Cardiac muscle cell (in vitro differentiated cells and primary cell): ENCODE results near the gene SLC6A4. TPM values are rescaled to one million over a fixed set of nuclear protein-coding genes. Genes with fewer than 3 reads are reported as not detected.
"Not testable (repeated sequence)": the region's sequence is repeated elsewhere in the genome, so short reads cannot be mapped to it uniquely, and the experiment has no call there.

Experiments
- DNase-seq, 2 donors: peaks; one replicate each; pipeline versions ENCODE4 v3.0.0 to v3.0.0-alpha.2; 2010 to 2017; ENCODE audit warnings: low read depth in 1 of 2, low spot score in 1 of 2
- H3K27ac ChIP-seq: fragments of 200-600 bp; sonication (generic); 2 replicates; pipeline ENCODE4 v1.5.1; 2016
- H3K27me3 ChIP-seq: fragments of 200-600 bp; sonication (generic); 2 replicates; pipeline ENCODE4 v1.6.0; 2016; ENCODE audit warnings: control low read depth
- H3K36me3 ChIP-seq: fragments of 200-600 bp; sonication (generic); 2 replicates; pipeline ENCODE4 v1.5.1; 2016; ENCODE audit warnings: control low read depth
- H3K4me1 ChIP-seq: fragments of 200-600 bp; sonication (generic); 2 replicates; pipeline ENCODE4 v1.8.1; 2017; ENCODE audit warnings: low read depth, mild to moderate bottlenecking, mixed run types
- H3K4me3 ChIP-seq: fragments of 200-600 bp; sonication (generic); 2 replicates; pipeline ENCODE4 v1.5.1; 2016; ENCODE audit warnings: mild to moderate bottlenecking
- H3K9me3 ChIP-seq: fragments of 200-600 bp; sonication (generic); 2 replicates; pipeline ENCODE4 v1.5.1; 2017; ENCODE audit warnings: low read depth, mild to moderate bottlenecking, control low read depth
- polyA plus RNA-seq: library from polyadenylated mRNA; unstranded; fragments of >200 nt; fragmentation: Nextera tagmentation; extraction: Ambion mirVana; gene quantifications from 2 replicates; pipeline ENCODE4 v1.2.1, GENCODE V29; 2016
- total RNA-seq: library from RNA; depleted of rRNA; stranded (reverse); fragments of >200 nt; gene quantifications from 2 replicates; pipeline ENCODE4 v1.2.3, GENCODE V29; 2016
- TF ChIP-seq, protein P1 (sequence below): IDR thresholded peaks from 2 replicates; pipeline ENCODE4 v1.5.1; 2012; ENCODE audit warnings: low read depth, mild to moderate bottlenecking, low read length

The SLC6A4 gene
- total and polyA plus RNA-seq, 2 experiments from 2014 or later, result 0.36 TPM; not detected in 1

DNA sequence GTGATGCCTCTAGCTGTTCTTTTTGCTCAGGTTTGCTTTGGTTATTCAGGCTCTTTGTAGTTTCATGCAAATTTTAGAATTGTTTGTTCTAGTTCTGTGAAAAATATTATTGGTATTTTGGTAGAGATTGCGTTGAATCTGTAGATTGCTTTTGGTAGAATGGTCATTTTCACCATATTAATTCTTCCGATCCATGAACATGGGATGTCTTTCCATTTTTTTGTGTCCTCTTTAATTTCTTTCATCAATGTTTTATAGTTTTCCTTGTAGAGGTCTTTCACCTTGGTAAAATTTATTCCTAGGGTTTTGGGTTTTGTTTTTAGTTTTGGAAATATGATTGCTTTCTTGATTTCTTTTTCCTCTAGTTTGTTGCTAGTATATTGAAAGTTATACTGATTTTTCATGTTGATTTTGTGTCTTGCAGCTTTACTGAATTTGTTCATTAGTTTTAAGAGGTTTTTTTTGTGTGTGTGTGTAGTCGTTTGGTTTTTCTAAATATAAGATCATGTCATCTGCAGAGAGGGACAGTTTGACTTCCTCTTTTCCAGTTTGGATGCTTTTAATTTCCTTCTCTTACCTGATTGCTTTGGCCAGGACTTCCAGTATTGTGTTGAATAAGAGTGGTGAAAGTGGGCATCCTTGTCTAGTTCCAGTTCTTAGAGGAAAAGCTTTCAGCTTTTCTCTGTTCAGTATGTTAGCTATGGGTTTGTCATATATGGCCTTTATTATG is 76.4 kb downstream of the SLC6A4 start:
- no peak for DNase-seq
- Histone ChIP-seq H3K36me3 (peaks cover 7% of the 10 kb centered on the region), H3K4me3 (no peak overlapping the region), H3K27me3 (no peaks in the 10 kb centered on the region), H3K27ac (no peak overlapping the region), H3K9me3 (no peaks in the 10 kb centered on the region), H3K4me1 (no peaks in the 10 kb centered on the region)
- TF ChIP-seq, protein P1, sequence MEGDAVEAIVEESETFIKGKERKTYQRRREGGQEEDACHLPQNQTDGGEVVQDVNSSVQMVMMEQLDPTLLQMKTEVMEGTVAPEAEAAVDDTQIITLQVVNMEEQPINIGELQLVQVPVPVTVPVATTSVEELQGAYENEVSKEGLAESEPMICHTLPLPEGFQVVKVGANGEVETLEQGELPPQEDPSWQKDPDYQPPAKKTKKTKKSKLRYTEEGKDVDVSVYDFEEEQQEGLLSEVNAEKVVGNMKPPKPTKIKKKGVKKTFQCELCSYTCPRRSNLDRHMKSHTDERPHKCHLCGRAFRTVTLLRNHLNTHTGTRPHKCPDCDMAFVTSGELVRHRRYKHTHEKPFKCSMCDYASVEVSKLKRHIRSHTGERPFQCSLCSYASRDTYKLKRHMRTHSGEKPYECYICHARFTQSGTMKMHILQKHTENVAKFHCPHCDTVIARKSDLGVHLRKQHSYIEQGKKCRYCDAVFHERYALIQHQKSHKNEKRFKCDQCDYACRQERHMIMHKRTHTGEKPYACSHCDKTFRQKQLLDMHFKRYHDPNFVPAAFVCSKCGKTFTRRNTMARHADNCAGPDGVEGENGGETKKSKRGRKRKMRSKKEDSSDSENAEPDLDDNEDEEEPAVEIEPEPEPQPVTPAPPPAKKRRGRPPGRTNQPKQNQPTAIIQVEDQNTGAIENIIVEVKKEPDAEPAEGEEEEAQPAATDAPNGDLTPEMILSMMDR, result no peak

- TF ChIP-seq, protein P1, result no peak
- no peaks in the 10 kb centered on the region for H3K9me3 ChIP-seq
These were observed 80.1 kb downstream of the SLC6A4 start for GRCh38 chr17:30155389-30155788.

DNA sequence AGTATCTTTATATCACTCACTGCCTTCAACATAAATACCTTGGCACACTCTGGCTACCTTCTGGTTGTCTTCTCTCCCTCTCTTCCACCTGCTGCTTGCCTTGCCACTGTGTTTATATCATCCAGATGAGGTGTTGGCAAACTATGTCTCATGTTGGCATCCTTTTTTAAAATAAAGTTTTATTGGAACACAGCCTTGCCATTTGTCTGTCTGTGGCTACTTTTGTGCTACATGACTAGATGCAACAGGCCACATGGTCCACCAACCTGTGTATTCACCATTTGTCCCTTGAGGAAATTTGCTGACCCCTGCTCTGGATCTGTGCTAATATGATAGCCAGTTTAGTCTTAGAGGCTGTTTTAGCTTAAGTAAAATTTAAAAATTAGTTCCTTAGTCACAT is 82.0 kb downstream of the SLC6A4 start:
- peaks cover 2% of the 10 kb centered on the region for H3K36me3 ChIP-seq
- no peak overlapping the region for H3K27ac ChIP-seq
- no peak overlapping the region for H3K4me3 ChIP-seq
- no peaks in the 10 kb centered on the region for H3K9me3 ChIP-seq
- no peak for DNase-seq
- TF ChIP-seq, protein P1, result no peak
- H3K27me3 ChIP-seq, result no peaks in the 10 kb centered on the region
- no peaks in the 10 kb centered on the region for H3K4me1 ChIP-seq

More at GRCh38 chr17:30155389-30155788, 80.1 kb downstream of the SLC6A4 start:
- no peak overlapping the region for H3K27ac ChIP-seq
- DNase-seq, result no peak
- H3K27me3 ChIP-seq, result no peaks in the 10 kb centered on the region
- H3K36me3 ChIP-seq, result peaks cover 7% of the 10 kb centered on the region
- no peaks in the 10 kb centered on the region for H3K4me1 ChIP-seq
- H3K4me3 ChIP-seq, result no peak overlapping the region

DNA sequence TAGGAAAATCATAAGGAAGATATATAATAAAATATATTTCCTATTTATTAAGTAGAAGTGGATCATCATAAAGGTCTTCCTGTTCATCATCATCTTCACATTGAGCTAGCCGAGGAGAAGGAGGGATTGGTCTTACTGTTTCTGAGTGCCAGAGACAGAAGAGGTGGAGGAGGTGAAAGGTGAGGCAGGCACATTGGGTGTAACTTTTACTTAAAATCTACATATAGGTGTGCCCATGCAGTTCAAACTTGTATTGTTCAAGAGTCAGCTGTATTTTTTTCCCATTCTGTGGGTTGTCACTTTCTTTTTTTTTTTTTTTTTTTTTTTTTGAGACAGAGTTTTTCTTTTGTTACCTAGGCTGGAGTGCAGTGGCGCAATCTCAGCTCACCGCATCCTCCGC is 84.0 kb downstream of the SLC6A4 start:
- no peak for DNase-seq
- no peaks in the 10 kb centered on the region for H3K9me3 ChIP-seq
- no peaks in the 10 kb centered on the region for H3K36me3 ChIP-seq
- H3K4me1 ChIP-seq, result no peaks in the 10 kb centered on the region
- no peak overlapping the region for H3K27ac ChIP-seq
- TF ChIP-seq, protein P1, result no peak
- no peak overlapping the region for H3K4me3 ChIP-seq
- no peaks in the 10 kb centered on the region for H3K27me3 ChIP-seq

- TF ChIP-seq, protein P1, result no peak
- Histone ChIP-seq H3K36me3 (no peaks in the 10 kb centered on the region), H3K27ac (no peak overlapping the region), H3K27me3 (no peaks in the 10 kb centered on the region), H3K9me3 (no peaks in the 10 kb centered on the region), H3K4me1 (no peaks in the 10 kb centered on the region), H3K4me3 (no peak overlapping the region)
- DNase-seq, result no peak
These were observed 87.1 kb downstream of the SLC6A4 start for GRCh38 chr17:30148376-30148775.

- H3K36me3 ChIP-seq, H3K27ac ChIP-seq, H3K27me3 ChIP-seq, H3K9me3 ChIP-seq, H3K4me1 ChIP-seq, H3K4me3 ChIP-seq, DNase-seq: not testable (repeated sequence)
These were observed 87.6 kb downstream of the SLC6A4 start for GRCh38 chr17:30147860-30148259.

Other genes with a start within 250 kb of the SLC6A4 start
- 4.8 and 14.6 TPM in 2 replicates for gene NSRP1, start 118.9 kb downstream of the SLC6A4 start, total RNA-seq
- gene NSRP1, start 118.9 kb downstream of the SLC6A4 start, polyA plus RNA-seq, result 29.1 and 38.9 TPM in 2 replicates
- gene BLMH, start 56.2 kb upstream of the SLC6A4 start, total RNA-seq, result 44.3 and 47.3 TPM in 2 replicates
- gene BLMH, start 56.2 kb upstream of the SLC6A4 start, polyA plus RNA-seq, result 39.7 and 51.4 TPM in 2 replicates
- not detected in 2 replicates for gene TMIGD1, start 98.4 kb upstream of the SLC6A4 start, total RNA-seq
- gene TMIGD1, start 98.4 kb upstream of the SLC6A4 start, polyA plus RNA-seq, result not detected in 2 replicates
- 47.4 and 47.6 TPM in 2 replicates for gene CPD, start 143.2 kb upstream of the SLC6A4 start, total RNA-seq
- 19.5 and 30.5 TPM in 2 replicates for gene CPD, start 143.2 kb upstream of the SLC6A4 start, polyA plus RNA-seq
- 21.6 and 24.6 TPM in 2 replicates for gene GOSR1, start 241.7 kb upstream of the SLC6A4 start, total RNA-seq
- 30.0 and 40.1 TPM in 2 replicates for gene GOSR1, start 241.7 kb upstream of the SLC6A4 start, polyA plus RNA-seq